GM12892 (cell line): Measurements from ENCODE around the gene CTDP1.

ENCODE experiments used
- POLR2A ChIP-seq: IDR thresholded peaks from 2 replicates; pipeline ENCODE4 v1.6.1; 2011; ENCODE audit warnings: low read depth, low read length, control low read depth
- POLR2AphosphoS5 ChIP-seq: IDR thresholded peaks from 2 replicates; pipeline ENCODE4 v1.6.1; 2011; ENCODE audit warnings: low read depth, low read length, control low read depth
- TAF1 ChIP-seq: IDR thresholded peaks from 2 replicates; pipeline ENCODE4 v1.6.1; 2011; ENCODE audit warnings: low read depth, mild to moderate bottlenecking, control low read depth, low read length, borderline replicate concordance

DNA sequence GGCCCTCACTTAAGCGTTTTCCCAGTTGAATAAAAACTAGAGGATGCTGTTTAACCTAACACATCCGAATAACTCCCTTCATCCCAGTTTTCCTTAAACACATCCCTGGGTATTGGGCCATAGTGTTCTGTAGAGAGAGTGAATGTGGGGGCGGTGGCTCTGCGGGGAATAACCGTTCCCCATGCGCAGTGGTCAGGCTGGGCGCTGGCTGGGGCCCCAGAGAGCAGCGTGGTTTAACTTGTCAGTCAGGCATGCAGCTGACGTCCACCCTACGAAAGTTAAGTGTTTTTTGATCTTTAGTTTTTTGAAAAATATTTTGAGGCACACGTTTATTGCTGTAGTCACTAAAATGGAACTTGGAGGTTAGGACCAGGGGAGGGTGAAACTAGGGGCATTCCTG, 33.7 kb downstream of the CTDP1 start:
- TF ChIP-seq POLR2A (no peak), TAF1 (no peak), POLR2AphosphoS5 (no peak)
